Measurements from ENCODE around the gene FMN1.

FMN1 gene

GRCh38 chr15:33200903-33201302 lies 6.4 kb upstream of the FMN1 start:
- no peak for DNase-seq

GRCh38 chr15:33200444-33200843 lies 5.9 kb upstream of the FMN1 start:
- DNase-seq: no peak

GRCh38 chr15:33198541-33198940 lies 4.0 kb upstream of the FMN1 start:
- no peak for DNase-seq

- DNase-seq: no peak
Observed at GRCh38 chr15:33197636-33198035, 3.1 kb upstream of the FMN1 start.

- no peak for DNase-seq
Observed at GRCh38 chr15:33194237-33194636, 277 bp downstream of the FMN1 start.

GRCh38 chr15:33191591-33191990 lies 2.9 kb downstream of the FMN1 start:
- DNase-seq: no peak

GRCh38 chr15:33190539-33190938 lies 4.0 kb downstream of the FMN1 start:
- DNase-seq: no peak

- no peak for DNase-seq
Observed at GRCh38 chr15:33188641-33189257, 5.8 kb downstream of the FMN1 start.

GRCh38 chr15:33188159-33188558 lies 6.4 kb downstream of the FMN1 start:
- DNase-seq: no peak

- no peak for DNase-seq
Observed at GRCh38 chr15:33183334-33183733, 11.2 kb downstream of the FMN1 start.

- no peak for DNase-seq
Observed at GRCh38 chr15:33182926-33183325, 11.6 kb downstream of the FMN1 start.

- DNase-seq: no peak
Observed at GRCh38 chr15:33182278-33182905, 12.1 kb downstream of the FMN1 start.

GRCh38 chr15:33179874-33180273 lies 14.6 kb downstream of the FMN1 start:
- no peak for DNase-seq

GRCh38 chr15:33171202-33171601 lies 23.3 kb downstream of the FMN1 start:
- no peak for DNase-seq

- DNase-seq: no peak
Observed at GRCh38 chr15:33169625-33170024, 24.9 kb downstream of the FMN1 start.

- no peak for DNase-seq
Observed at GRCh38 chr15:33168444-33168843, 26.1 kb downstream of the FMN1 start.

GRCh38 chr15:33163816-33164215 lies 30.7 kb downstream of the FMN1 start:
- DNase-seq: no peak

GRCh38 chr15:33161209-33161608 lies 33.3 kb downstream of the FMN1 start:
- no peak for DNase-seq

GRCh38 chr15:33160581-33161165 lies 33.8 kb downstream of the FMN1 start:
- DNase-seq: no peak

- DNase-seq: no peak
Observed at GRCh38 chr15:33159726-33160453, 34.6 kb downstream of the FMN1 start.

GRCh38 chr15:33158366-33158765 lies 36.1 kb downstream of the FMN1 start:
- no peak for DNase-seq

GRCh38 chr15:33157371-33158037 lies 37.0 kb downstream of the FMN1 start:
- DNase-seq: no peak

GRCh38 chr15:33155691-33156420 lies 38.7 kb downstream of the FMN1 start:
- DNase-seq: no peak
